DND-41 (cell line): Measurements from ENCODE around the gene MRPL55.
"Not testable (repeated sequence)": the region's sequence is repeated elsewhere in the genome, so short reads cannot be mapped to it uniquely, and the experiment has no call there.

ENCODE experiments used
- ATAC-seq: fragments of 200-7000 bp; cut with Tn5 transposase; 3 replicates; pipeline ENCODE4 v1.9.1; 2021; ENCODE audit warnings: low read depth; ENCODE audit not compliant: insufficient read depth
- DNase-seq: peaks from one replicate; pipeline ENCODE4 v3.0.0-alpha.2; 2020
- H2AFZ ChIP-seq: 2 replicates; pipeline ENCODE4 v1.6.0; 2012; ENCODE audit warnings: low read depth, low read length
- H3K27ac ChIP-seq: 2 replicates; pipeline ENCODE4 v1.5.1; 2012; ENCODE audit warnings: low read length, inconsistent platforms
- H3K27me3 ChIP-seq: fragments of 200-600 bp; sonication (generic); 2 replicates; pipeline ENCODE4 v1.6.0; 2012; ENCODE audit warnings: low read length, mild to moderate bottlenecking, inconsistent platforms; ENCODE audit not compliant: insufficient read depth, poor library complexity
- H3K36me3 ChIP-seq: 2 replicates; pipeline ENCODE4 v1.5.1; 2012; ENCODE audit warnings: low read length, inconsistent platforms; ENCODE audit not compliant: insufficient read depth
- H3K4me1 ChIP-seq: 2 replicates; pipeline ENCODE4 v1.5.1; 2012; ENCODE audit warnings: mild to moderate bottlenecking, low read length; ENCODE audit not compliant: insufficient read depth
- H3K4me2 ChIP-seq: 2 replicates; pipeline ENCODE4 v1.6.0; 2012; ENCODE audit warnings: mild to moderate bottlenecking, moderate library complexity, low read length, inconsistent platforms; ENCODE audit not compliant: insufficient read depth
- H3K4me3 ChIP-seq, 2 experiments: fragments of 200-600 bp in 1 of 2; shearing (Covaris generic) in 1 of 2; 2 replicates each; pipeline ENCODE4 v1.5.1; 2012 to 2016; ENCODE audit warnings: inconsistent platforms in 2 of 2, low read length in 2 of 2, mild to moderate bottlenecking in 2 of 2, low read depth in 1 of 2, moderate library complexity in 1 of 2
- H3K79me2 ChIP-seq: 2 replicates; pipeline ENCODE4 v1.6.0; 2012; ENCODE audit warnings: low read length, inconsistent platforms; ENCODE audit not compliant: insufficient read depth
- H3K9ac ChIP-seq: 2 replicates; pipeline ENCODE4 v1.6.0; 2012; ENCODE audit warnings: low read depth, mild to moderate bottlenecking, inconsistent platforms, low read length, moderate library complexity
- H3K9me3 ChIP-seq: 2 replicates; pipeline ENCODE4 v1.5.1; 2012; ENCODE audit warnings: low read length, moderate library complexity, mild to moderate bottlenecking, inconsistent platforms; ENCODE audit not compliant: insufficient read depth, severe bottlenecking
- H4K20me1 ChIP-seq: 2 replicates; pipeline ENCODE4 v1.6.0; 2012; ENCODE audit warnings: low read length; ENCODE audit not compliant: insufficient read depth
- CTCF ChIP-seq: IDR thresholded peaks from 2 replicates; pipeline ENCODE4 v1.5.1; 2012; ENCODE audit warnings: borderline replicate concordance, low read length, moderate library complexity, mild to moderate bottlenecking; ENCODE audit not compliant: poor library complexity, severe bottlenecking; ENCODE audit errors: extremely low read depth
- EZH2 ChIP-seq: IDR thresholded peaks from 3 replicates; pipeline ENCODE4 v1.6.1; 2012; ENCODE audit warnings: borderline replicate concordance, low read depth, mild to moderate bottlenecking, moderate library complexity, low read length, inconsistent platforms; ENCODE audit not compliant: severe bottlenecking

The MRPL55 gene

GRCh38 chr1:228117335-228117734 lies 8.2 kb upstream of the MRPL55 start:
- no peaks in the 10 kb centered on the region for H3K4me1 ChIP-seq
- ATAC-seq (no peak), DNase-seq (no peak)
- no peak overlapping the region for H3K4me3 ChIP-seq
- no peaks in the 10 kb centered on the region for H3K36me3 ChIP-seq
- H3K79me2 ChIP-seq, result no peaks in the 10 kb centered on the region
- no peak overlapping the region for H3K27ac ChIP-seq
- no peaks in the 10 kb centered on the region for H3K27me3 ChIP-seq
- no peaks in the 10 kb centered on the region for H4K20me1 ChIP-seq
- peaks cover 16% of the 10 kb centered on the region for H3K9me3 ChIP-seq
- no peak overlapping the region for H3K9ac ChIP-seq
- H3K4me2 ChIP-seq, result no peak overlapping the region
- TF ChIP-seq EZH2 (no peak), CTCF (no peak)
- H2AFZ ChIP-seq, result no peak overlapping the region

GRCh38 chr1:228114827-228115226 lies 5.7 kb upstream of the MRPL55 start:
- H3K4me1 ChIP-seq, result peaks cover 7% of the 10 kb centered on the region
- ATAC-seq, result no peak

GRCh38 chr1:228112617-228113016 lies 3.5 kb upstream of the MRPL55 start:
- DNase-seq (no peak), ATAC-seq (no peak)
- Histone ChIP-seq H3K4me2 (no peak overlapping the region), H3K4me1 (peaks cover 22% of the 10 kb centered on the region), H2AFZ (no peak overlapping the region), H3K27ac (no peak overlapping the region), H4K20me1 (peaks cover under 1% of the 10 kb centered on the region; the same call in 1 of the 2 replicates), H3K79me2 (peaks cover 20% of the 10 kb centered on the region), H3K27me3 (no peaks in the 10 kb centered on the region), H3K4me3 (no peak overlapping the region), H3K36me3 (peaks cover 5% of the 10 kb centered on the region), H3K9me3 (peaks cover 3% of the 10 kb centered on the region), H3K9ac (no peak overlapping the region)
- TF ChIP-seq EZH2 (no peak), CTCF (no peak)

More at GRCh38 chr1:228114827-228115226, 5.7 kb upstream of the MRPL55 start:
- Histone ChIP-seq H2AFZ (no peak overlapping the region), H3K4me3 (no peak overlapping the region), H3K27ac (no peak overlapping the region), H3K4me2 (no peak overlapping the region), H3K9ac (no peak overlapping the region), H3K9me3 (peaks cover 16% of the 10 kb centered on the region), H3K36me3 (no peaks in the 10 kb centered on the region), H3K27me3 (no peaks in the 10 kb centered on the region), H4K20me1 (no peaks in the 10 kb centered on the region), H3K79me2 (peaks cover 2% of the 10 kb centered on the region; the same call in 1 of the 2 replicates)
- no peak for DNase-seq
- TF ChIP-seq CTCF, result no peak
- TF ChIP-seq EZH2, result no peak

GRCh38 chr1:228112167-228112566 lies 3.1 kb upstream of the MRPL55 start:
- TF ChIP-seq EZH2 (no peak), CTCF (no peak)
- Histone ChIP-seq H2AFZ (no peak overlapping the region), H3K79me2 (peaks cover 23% of the 10 kb centered on the region), H3K9me3 (no peaks in the 10 kb centered on the region), H3K4me1 (peaks cover 26% of the 10 kb centered on the region), H4K20me1 (peaks cover 4% of the 10 kb centered on the region; the same call in 1 of the 2 replicates), H3K36me3 (peaks cover 9% of the 10 kb centered on the region), H3K4me2 (no peak overlapping the region), H3K4me3 (no peak overlapping the region), H3K27ac (no peak overlapping the region), H3K9ac (no peak overlapping the region), H3K27me3 (no peaks in the 10 kb centered on the region)
- ATAC-seq, result no peak
- DNase-seq, result no peak

GRCh38 chr1:228111315-228111714 lies 2.2 kb upstream of the MRPL55 start:
- H3K4me2 ChIP-seq, H3K4me3 ChIP-seq, H3K9me3 ChIP-seq: not testable (repeated sequence)

More at GRCh38 chr1:228111315-228111714, 2.2 kb upstream of the MRPL55 start:
- not testable (repeated sequence) for H3K9ac ChIP-seq, DNase-seq, H4K20me1 ChIP-seq, H2AFZ ChIP-seq, H3K27me3 ChIP-seq, ATAC-seq, H3K27ac ChIP-seq
- Histone ChIP-seq H3K36me3 (peaks cover 17% of the 10 kb centered on the region), H3K4me1 (peaks cover 26% of the 10 kb centered on the region), H3K79me2 (peaks cover 23% of the 10 kb centered on the region)
